ENCODE results near the gene NOM1. TPM values are rescaled to one million over a fixed set of nuclear protein-coding genes. Genes with fewer than 3 reads are reported as not detected.

Gene NOM1
- total RNA-seq, 1 experiment from 2014 or later = 31.7 TPM

DNA sequence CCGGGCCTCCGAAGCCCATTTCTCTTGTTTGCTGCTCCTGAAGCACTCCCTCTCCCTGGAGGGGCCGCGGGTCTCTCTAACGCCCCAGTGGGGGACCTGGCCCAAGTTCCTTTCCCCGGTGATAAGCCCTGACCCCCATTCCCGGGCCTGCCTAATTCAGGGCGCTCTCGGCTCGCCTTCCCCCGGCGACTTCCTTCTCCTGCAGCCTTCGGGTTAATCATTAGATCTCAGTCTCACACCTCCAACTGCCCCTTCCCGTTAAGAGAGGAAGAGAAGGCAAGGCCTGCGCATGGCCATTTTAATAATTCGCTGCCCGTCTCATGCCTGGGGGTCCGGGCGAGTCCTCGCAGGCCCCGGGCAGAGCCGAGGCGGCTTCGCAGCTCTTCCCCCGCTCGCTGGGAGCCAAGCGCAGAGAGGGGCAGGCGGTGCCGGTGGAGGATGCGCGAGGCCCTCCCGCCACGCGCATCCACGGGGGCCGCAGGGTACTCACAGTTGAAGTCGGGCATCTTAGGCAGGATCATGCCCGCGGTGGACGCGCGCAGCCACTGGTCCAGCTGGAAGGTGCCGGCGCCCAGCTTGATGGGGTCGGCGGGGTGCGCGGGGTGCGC, 59.8 kb downstream of the NOM1 start:
- Histone ChIP-seq H3K4ac (ENCODE audit: low read depth, low read length) (no peak overlapping the region), H4K20me1 (ENCODE audit: control insufficient read depth, insufficient read depth, insufficient read length) (no peaks in the 10 kb centered on the region), H3K9ac (ENCODE audit: extremely low read depth, insufficient read length, low read length) (no peak overlapping the region), H3K23me2 (ENCODE audit: insufficient read length, low read depth, low read length, poor library complexity, severe bottlenecking) (peaks cover 5% of the 10 kb centered on the region), H2BK20ac (ENCODE audit: low read depth, low read length, poor library complexity, severe bottlenecking) (no peak overlapping the region), H3K23ac (ENCODE audit: insufficient read length, low read depth, low read length) (no peak overlapping the region), H3T11ph (ENCODE audit: low read length) (no peak overlapping the region), H3K79me1 (ENCODE audit: insufficient read depth, low read depth, low read length, poor library complexity, severe bottlenecking) (no peaks in the 10 kb centered on the region), H3K9me3 (ENCODE audit: control insufficient read depth, low read depth, low read length) (no peaks in the 10 kb centered on the region), H3K79me2 (ENCODE audit: insufficient read depth, low read length) (no peaks in the 10 kb centered on the region), H3K27ac (ENCODE audit: insufficient read length, low read depth, low read length) (no peak overlapping the region), H3K14ac (ENCODE audit: insufficient read depth, low read length) (no peak overlapping the region), H3K4me1 (ENCODE audit: insufficient read depth, low read length) (peaks cover 1% of the 10 kb centered on the region; the same call in 1 of the 2 replicates), H2AFZ (ENCODE audit: low read length) (no peak overlapping the region), H3K27me3 (ENCODE audit: insufficient read depth, low read length) (peaks cover 86% of the 10 kb centered on the region), H2BK120ac (ENCODE audit: low read depth, low read length, poor library complexity, severe bottlenecking) (no peak overlapping the region), H2BK15ac (ENCODE audit: low read depth, low read length) (no peak overlapping the region), H4K91ac (ENCODE audit: insufficient read length, low read depth, low read length) (no peak overlapping the region), H2BK5ac (ENCODE audit: insufficient read length, low read length) (no peak overlapping the region), H3K18ac (ENCODE audit: insufficient read length, low read depth, low read length) (no peak overlapping the region), H3K56ac (ENCODE audit: insufficient read length, low read depth, low read length) (no peak overlapping the region), H2BK12ac (ENCODE audit: insufficient read length, low read depth, low read length) (no peak overlapping the region), H2AK5ac (ENCODE audit: insufficient read length, low read length) (no peak overlapping the region), H3K4me2 (ENCODE audit: insufficient read depth, insufficient read length, low read length) (no peak overlapping the region), H4K8ac (replicated peaks; ENCODE audit: insufficient read length, low read depth, low read length) (no peak overlapping the region), H4K5ac (ENCODE audit: insufficient read length, low read depth, low read length) (no peak overlapping the region)
- peaks cover 4 to 14% of the 10 kb centered on the region in 2 experiments; a peak in 2 of 5 replicates for H3K9me3 Mint-ChIP-seq
- peak overlapping the region in 1 of 2 experiments; percentile 35; a peak in 1 of 5 replicates for H3K4me3 Mint-ChIP-seq
- no peaks in the 10 kb centered on the region; a peak in 1 of 7 replicates for H3K36me3 Mint-ChIP-seq (ENCODE audit: insufficient read depth in 1 of 3, low read depth in 3 of 3)
- H3K27ac Mint-ChIP-seq = no peak overlapping the region
- peaks cover 91% of the 10 kb centered on the region for H3K27me3 Mint-ChIP-seq (ENCODE audit: low read depth)
- no CpG with 5 or more reads among the region's 49 CpGs for WGBS (ENCODE audit: extremely low coverage, insufficient read length, low lambda C conversion rate)
- DNase-seq = no peak
- H3K4me1 Mint-ChIP-seq = peaks cover 17 to 24% of the 10 kb centered on the region in 2 experiments
- TF ChIP-seq, protein P1, sequence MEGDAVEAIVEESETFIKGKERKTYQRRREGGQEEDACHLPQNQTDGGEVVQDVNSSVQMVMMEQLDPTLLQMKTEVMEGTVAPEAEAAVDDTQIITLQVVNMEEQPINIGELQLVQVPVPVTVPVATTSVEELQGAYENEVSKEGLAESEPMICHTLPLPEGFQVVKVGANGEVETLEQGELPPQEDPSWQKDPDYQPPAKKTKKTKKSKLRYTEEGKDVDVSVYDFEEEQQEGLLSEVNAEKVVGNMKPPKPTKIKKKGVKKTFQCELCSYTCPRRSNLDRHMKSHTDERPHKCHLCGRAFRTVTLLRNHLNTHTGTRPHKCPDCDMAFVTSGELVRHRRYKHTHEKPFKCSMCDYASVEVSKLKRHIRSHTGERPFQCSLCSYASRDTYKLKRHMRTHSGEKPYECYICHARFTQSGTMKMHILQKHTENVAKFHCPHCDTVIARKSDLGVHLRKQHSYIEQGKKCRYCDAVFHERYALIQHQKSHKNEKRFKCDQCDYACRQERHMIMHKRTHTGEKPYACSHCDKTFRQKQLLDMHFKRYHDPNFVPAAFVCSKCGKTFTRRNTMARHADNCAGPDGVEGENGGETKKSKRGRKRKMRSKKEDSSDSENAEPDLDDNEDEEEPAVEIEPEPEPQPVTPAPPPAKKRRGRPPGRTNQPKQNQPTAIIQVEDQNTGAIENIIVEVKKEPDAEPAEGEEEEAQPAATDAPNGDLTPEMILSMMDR (conservative IDR thresholded peaks at IDR 0.05) = no peak

Measured in H9 (cell line).